Right hindlimb (tissue), 1 donor: ENCODE results near the gene IL7R.

Source experiments
- DNase-seq: peaks from one replicate; pipeline ENCODE4 v3.0.0-alpha.2; 2018

The IL7R gene, protein sequence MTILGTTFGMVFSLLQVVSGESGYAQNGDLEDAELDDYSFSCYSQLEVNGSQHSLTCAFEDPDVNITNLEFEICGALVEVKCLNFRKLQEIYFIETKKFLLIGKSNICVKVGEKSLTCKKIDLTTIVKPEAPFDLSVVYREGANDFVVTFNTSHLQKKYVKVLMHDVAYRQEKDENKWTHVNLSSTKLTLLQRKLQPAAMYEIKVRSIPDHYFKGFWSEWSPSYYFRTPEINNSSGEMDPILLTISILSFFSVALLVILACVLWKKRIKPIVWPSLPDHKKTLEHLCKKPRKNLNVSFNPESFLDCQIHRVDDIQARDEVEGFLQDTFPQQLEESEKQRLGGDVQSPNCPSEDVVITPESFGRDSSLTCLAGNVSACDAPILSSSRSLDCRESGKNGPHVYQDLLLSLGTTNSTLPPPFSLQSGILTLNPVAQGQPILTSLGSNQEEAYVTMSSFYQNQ

DNA sequence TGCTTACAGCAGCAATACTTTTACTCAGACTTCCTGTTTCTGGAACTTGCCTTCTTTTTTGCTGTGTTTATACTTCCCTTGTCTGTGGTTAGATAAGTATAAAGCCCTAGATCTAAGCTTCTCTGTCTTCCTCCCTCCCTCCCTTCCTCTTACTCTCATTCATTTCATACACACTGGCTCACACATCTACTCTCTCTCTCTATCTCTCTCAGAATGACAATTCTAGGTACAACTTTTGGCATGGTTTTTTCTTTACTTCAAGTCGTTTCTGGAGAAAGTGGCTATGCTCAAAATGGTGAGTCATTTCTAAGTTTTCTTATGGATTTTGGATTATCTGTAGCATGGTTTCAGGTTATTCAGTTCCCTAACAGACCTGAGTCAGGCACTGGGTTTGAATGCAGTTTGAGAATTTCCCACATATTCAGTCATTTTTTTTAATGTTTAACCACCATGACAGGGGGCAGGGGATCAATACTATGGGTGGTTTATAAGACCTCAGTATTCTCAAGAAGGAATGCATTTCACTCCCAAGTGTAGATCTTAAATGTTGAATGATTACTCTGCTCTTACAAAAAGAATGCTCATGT, at the start of gene IL7R:
IL7R (plus strand) TSS at position 127 of the 587 bp plus-strand sequence; CDS start at position 214, 87 bp downstream.
- no peak for DNase-seq

DNA sequence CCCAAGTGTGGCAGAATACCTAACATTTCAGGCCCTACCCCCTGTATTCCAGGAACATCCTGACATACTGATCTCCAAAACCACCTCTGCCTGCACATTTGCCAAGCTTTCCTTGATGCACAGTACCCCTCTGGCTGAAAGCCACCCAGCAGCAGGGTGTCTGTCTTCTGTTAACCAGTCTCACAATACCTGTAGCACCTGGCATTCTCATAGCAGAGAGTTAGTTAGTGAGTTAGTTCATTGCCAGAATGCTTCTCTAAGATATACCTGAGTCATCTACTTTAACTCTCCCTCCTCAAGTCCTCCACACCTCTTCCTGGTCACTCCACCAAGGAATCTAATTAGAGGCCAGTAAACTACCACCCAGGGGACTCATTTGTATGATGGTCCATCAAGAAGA, 46.1 kb upstream of the IL7R start:
- DNase-seq = no peak

DNA sequence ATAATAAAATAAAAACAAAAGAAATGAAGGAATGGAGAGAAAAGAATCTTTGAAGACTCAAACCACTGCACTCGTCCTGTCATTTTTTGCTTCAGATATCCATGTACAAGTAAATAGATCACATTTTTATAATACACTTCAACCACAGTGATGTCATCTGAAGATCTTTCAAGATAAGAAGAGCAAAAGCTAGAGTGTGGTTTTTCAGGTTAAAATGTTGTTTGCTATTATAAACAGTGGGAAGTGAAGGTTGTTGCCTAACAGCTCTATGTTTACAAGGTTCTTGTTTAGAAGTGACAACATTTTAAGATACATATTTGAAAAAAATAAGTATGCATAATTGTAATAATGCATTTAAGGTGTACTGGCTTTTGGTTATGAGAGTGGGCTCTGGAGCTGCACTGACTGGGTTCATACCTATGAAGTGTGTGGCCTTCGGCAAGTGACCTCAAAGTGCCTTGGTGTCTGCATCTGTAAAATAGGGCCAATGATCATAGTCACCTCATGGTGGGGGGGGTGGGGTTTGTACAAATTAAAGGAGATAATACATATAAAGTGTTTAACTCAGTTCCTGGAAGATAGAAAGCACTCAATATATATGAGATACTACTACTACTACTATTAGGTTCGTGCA, 45.5 kb upstream of the IL7R start:
- DNase-seq = no peak

DNA sequence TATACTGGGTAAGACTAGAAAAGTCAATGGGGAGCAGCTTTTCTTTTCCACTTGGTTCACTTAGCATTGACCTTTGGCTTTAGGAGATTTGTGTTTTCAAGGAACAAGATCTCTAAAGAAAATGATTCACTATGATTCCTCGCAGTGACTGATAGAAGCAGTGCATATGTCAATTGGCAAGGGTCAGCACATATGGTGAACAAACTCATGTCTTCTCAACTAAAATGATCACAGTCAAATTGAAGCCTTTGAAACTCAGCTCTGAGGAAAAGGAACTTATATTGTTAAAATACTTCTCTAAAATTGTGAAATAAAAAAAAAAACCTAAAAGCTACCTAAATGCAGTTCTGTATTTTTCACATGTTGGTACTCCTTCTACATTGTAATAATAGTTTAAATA, 43.2 kb upstream of the IL7R start:
- DNase-seq = no peak

DNA sequence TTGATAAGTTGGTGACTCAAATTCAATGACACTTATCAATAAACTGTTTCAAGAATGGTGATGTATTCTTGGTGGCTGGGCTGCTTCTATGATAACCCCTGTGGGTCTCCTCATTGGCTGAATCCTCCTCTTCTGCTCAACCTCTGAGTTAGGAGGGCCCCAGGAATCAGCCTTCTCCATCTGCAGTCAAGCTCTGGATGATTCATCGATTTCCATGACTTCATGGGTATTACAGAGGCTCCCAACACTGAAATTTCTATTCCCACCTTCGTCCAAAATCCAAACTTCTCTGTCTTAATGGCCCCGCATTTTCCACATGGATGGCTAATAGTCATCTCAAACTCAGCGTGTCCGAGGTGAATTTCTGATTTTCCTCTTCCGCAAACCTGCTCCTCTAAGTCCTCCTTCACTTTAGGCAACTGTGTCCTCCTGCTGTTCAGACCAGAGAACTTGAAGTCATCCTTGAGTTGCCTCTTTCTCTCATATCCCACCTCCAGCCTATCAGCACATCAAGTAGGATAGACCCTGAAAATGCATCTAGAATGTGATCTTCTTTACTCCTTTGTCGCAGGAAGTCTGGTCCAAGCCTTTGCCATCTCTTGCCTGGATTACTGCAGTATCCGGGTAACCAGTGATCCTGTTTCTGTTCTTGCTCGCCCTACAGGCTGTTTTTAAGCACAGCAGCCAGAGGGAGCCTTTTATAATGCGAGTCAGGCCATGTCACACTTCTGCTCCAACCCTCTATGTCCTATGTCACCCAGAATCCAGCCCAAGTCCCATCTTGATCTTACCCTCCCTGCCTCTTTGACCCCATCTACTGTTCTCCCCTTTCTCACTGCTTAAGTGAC, 41.4 kb upstream of the IL7R start:
- no peak for DNase-seq

DNA sequence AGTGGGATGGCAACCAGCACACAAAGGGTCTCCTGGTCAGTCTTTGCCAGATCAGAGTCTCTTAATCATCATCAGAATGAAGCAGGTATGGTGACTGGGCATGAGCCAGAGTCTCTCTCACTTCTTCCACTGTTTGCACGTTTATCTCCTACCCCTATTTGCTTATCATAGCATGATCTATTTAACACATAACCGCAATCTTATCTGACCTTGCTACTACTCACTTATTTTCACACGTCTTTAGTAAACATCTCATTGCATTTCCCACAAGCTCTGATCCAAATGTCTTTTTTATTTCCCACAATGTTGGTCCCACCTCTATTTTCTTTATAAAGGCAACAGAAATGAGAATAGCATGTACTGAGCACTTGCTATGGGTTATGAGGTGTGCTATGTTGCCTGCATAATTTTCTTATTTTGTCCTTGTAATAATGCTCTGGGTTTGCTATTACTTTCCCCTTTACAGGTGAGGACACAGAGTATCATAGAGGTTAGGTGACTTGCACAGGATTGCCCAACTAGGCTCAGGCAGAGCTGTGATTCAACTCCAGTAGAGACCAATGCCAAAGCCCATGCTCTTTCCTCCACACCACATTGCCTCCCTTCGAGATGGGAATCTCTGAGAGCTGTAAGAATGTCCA, 39.7 kb upstream of the IL7R start:
- DNase-seq = no peak

DNA sequence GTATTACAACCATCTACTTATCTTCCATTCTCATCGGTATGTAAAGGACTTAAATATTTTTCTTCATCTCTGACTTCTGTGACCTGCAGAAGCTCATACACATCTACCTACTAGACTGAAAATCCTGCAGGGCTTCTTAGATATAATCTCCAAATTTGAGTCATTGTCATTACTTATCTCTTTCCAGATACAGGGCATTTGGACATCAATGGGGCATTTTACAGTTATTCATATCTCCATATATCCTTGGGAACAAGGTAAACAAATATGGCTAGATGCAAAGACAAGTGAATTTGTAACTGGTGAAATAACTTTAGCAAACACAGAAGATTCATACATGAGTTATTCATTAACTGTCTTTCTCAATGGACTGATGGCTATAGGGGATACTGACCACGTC, 37.7 kb upstream of the IL7R start:
- DNase-seq = no peak

DNA sequence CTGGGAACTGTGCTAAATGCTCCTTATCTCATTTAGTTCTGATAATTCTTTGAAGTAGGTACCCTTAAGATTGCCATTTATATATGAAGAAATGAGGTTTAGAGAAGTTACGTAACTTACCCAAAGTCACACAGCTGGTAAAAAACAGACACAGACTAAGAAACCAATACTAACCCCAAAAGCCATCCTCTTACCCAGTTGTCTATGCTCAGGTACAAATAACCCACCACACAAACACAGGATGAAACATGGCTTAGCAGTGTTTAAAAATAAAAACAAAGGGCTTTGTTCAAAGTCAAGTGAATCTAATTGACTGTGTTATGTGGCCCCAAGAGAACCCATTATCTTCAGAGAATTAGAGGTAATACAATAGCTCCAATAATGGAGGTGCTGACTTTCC, 37.0 kb upstream of the IL7R start:
- no peak for DNase-seq

DNA sequence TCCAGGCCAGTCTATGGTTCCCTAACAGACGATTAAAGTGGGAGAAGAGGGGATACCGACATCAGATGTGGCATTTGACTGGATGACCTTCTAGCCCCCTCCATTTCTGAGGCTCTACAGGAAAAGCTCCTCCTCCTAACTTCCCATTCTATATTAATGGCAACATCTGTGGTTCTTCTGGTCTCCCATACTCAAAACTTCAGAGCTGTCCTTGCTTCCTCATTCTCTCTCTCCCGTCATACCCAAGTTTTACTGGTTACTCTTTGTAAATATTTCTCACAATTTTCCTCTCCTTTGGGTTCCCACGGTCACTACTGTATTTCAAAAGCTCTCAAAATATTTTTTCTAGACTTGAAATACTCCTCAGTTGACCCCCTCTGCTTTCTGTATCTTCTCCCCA, 36.0 kb upstream of the IL7R start:
- DNase-seq = no peak

DNA sequence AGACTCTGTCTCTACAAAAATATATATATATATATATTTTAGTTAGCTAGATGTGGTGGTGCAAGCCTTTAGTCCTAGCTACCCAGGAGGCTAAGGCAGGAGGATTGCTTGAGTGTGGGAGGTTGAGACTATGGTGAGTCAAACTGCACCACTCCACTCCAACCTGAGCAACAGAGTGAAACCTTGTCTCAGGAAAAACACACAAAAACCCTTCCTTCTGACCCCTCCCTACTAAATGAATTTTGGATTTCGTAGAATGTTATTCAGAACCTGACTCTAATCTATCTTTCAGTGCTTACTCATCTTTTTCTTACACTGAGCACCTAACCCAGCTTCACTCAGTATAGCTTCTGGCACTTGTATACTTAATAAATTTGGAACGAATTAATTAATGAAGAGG, 35.2 kb upstream of the IL7R start:
- DNase-seq = no peak

DNA sequence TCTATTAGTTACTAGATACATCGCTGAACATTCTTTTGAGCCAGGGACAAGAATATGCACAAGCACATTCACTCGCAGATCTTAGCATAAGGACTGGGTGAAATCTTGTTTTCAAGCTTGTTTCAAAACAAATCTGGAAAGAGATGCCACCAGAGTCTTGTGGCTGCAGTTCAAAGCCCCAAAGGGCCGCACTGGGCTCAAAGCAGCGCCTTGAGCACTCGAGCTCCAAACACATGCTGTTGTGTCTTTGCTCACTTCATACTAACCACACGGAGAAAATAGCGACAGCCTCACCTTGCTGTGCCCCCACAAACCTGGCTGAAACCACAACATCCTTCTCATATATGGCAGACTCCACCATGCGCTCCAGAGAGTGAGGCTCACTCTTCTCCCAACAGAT, 34.2 kb upstream of the IL7R start:
- no peak for DNase-seq

DNA sequence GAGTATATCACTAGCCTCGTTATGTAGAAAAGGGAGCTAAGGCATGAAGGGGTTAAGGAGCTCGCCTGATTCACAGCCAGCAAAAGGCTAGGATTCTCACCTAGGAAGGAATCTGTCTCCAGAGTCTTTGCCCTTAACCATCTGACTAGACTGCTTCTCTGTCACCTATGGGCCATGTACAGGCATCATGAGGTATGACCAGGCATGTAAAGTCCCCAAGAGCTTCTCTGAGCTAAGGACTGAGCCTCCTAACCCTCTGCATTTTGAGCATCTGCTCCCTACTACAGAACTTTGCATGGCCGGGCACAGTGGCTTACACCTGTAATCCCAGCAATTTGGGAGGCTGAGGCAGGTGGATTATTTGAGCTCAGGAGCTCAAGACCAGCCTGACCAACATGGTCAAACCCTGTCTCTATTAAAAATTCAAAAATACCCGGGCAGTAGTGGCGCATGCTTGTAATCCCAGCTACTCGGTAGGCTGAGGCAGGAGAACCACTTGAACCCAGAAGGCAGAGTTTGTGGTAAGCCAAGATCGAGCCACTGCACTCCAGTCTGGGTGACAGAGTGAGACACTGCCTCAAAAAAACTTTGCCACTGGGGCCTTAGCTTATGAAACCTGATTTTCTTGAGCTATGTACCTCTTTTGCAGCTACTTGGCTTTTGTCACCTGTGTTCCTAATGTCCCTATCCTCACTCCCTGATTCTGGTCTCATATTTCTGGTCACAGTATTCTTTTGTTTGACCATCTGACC, 33.2 kb upstream of the IL7R start:
- DNase-seq = no peak

DNA sequence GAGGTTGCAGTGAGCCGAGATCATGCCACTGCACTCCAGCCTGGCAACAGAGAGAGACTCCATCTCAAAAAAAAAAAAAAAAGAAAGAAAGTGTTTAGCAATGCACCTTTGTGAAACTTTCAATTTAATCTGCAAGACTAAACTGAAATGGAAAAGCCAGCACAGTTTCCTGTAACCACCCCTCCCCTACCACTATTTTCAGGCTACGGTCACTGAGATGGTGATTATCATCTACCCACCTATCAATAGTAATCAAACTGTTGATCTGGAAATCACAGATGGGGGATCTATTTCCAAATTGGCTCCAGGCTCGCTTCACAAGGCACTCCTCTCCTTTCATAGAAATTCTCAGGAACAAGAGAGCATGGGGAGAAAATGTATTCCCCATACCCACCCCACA, 30.6 kb upstream of the IL7R start:
- DNase-seq = no peak

DNA sequence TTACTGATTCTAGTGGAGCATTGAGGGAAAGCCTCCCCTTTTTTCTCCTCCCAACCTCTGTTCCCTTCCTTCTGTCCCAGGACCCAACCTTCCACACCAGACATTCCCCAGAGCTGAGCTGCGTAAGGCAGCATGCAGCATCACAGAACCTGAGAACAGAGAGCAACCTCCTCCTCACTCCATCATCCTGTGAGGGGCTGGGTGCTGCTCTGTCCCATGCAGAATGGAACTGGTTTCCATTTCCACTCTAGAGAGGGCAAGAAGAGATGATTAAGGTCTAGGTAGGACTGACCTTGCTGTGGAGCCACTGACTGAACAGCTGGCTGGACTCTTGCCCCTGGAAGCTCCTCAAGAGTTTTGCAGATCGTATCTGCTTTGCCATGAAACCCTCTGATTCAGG, 30.1 kb upstream of the IL7R start:
- no peak for DNase-seq

DNA sequence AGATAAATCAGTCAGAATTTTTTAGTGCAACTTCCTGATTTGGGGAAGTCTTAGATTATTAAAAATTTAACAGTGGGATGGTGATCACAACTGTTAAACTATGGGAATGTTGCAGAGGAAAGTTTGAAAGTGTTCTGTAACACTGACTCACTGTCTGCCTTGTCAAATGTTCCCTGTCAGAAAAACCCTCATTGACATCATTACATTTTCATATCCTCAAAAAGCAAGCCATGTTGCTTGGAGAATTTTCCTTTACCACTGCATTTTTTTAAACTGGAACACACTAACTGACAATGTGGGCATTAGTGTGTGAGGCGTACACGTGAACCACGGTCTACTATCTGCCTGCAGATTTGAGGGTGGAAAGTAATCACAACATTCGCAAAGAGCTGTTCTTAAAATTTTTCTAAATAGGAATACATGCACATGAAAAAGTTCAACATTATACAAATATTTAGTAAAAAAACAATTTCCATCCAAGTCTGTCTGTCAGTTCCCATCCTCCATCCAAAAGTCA, 28.6 kb upstream of the IL7R start:
- DNase-seq = no peak

DNA sequence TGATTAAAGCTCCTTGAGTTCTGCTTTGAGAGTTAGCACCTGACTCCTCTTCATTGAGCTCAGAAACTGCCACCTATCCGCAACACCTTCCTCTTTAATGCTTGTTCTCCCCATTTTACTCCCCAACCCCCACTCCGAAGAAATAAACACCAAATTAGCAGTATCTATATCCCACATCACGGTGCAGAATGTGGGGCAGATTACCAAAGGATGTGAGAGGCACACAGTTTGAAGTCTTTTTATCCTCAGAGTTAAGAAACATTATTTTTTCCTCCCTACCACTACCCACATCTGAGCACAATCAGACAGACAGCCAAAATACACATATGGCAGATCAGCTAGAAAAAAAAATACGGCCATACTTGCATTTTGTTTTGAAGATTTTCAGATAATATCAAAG, 26.1 kb upstream of the IL7R start:
- DNase-seq = no peak

DNA sequence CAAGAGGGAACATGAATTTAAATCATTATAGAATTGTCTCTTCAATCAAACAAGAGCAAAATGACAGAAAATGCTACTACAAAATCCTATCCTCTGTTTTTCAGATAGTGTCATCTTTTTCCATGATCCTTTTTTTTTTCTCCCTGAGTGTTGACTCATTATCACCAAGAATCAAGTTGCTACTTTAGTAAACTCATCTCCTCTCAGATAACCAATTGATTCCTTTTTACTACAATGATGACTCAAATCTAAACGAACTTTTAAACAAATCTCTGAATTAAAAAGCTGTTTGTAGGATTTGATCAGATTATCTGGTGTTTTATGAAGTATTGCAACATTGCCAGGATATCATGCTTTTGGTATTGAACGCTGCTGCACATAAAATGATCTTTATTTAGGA, 23.9 kb upstream of the IL7R start:
- DNase-seq = no peak

DNA sequence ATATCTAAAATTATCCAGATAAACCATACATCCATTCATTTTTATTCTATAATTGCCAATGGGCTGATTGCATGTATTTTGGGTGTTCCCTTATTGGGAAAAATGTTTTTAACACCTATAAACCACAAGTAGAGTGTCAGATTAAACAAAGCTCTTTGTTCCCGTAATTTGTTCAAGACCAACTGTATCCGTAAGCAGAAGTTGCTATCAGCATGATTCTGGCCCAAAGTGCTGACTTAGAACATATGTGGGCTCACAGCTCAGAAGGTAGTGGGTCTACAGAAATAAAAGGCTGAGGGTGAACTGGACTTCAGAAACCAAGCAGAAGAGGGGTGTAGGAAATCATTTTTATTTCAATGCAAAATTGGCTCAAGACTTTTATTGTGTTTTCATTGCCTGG, 23.5 kb upstream of the IL7R start:
- no peak for DNase-seq

DNA sequence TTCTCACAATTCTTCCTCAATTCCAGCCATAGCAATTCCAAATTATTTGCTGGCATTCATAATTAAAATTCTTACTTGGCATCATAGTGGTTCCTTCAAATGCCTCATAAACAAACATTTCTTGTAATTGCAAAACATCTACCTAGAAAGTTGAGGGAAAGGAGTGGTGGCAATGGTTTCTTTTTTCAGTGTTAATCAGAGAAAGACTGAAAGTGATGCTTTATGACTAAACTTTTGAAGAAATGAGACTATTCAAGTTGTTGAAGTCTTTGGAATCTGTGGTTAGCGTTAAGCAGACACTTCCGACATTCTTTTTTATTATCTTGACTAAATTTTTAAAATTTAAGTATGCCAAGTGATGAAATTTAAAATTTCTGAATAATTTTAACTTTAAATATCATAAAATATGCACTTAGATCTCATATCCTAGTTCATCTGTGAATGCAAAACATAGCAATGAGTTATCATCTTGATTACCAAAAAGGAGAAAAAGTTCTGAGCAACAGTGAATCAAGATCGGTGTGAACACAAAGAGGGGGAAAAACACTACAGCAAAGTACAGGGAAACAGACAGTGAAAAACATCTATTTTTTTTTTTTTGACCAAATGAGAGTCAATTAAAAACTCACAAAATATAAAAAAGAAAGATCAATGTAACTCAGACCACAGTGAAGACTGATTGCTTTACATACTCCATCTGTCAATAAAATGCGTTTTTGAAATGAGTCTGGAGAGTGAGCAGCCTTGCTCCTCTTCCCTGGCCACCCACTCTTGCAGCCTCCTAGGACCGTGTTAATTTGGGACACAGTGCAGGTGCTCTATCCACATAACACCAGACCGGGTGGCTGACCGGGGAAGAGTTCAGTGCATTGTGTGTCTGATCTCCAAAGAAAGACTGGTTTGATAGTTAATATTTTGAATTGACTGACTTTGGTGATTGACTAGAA, 20.6 kb upstream of the IL7R start:
- no peak for DNase-seq

DNA sequence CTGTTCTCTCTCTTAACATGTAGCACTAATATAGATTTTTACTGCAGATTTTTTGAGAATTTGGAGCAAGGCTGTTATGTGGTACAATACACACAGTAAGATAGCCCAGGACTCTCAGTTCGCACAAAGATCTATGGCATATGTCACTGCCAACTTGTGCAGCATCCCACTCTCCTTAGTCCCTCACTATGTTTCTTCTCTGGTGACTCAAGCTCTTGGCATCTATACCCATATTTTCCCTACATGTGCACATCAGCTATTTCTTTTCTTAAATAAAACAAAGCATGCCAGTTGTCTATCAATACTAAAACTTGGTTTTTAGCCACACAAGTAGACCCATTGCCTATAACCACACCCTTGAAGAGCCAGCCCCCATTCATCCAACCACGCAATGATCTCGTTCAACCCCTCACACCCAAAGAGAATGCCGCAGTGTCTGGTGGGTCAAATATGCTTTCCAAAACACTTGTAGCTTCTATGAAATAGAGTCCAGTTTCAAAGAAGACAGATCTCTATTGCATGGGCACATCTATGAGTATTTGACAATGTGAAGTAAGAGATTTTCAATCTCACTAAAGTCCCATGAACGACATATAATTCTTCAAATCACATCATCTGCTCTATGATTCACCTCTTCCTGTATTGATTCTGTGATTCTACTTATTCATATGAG, 18.2 kb upstream of the IL7R start:
- DNase-seq = no peak
